ENCODE data around the gene CTTNBP2NL. TPM values are rescaled to one million over a fixed set of nuclear protein-coding genes. Genes with fewer than 3 reads are reported as not detected.

Gene CTTNBP2NL
- total and polyA plus RNA-seq, 10 of the 15 experiments (the other 5 are each of a cell fraction or from before 2014, with no cell fraction given): 2.1 to 11.3 (median 5.6) TPM

DNA sequence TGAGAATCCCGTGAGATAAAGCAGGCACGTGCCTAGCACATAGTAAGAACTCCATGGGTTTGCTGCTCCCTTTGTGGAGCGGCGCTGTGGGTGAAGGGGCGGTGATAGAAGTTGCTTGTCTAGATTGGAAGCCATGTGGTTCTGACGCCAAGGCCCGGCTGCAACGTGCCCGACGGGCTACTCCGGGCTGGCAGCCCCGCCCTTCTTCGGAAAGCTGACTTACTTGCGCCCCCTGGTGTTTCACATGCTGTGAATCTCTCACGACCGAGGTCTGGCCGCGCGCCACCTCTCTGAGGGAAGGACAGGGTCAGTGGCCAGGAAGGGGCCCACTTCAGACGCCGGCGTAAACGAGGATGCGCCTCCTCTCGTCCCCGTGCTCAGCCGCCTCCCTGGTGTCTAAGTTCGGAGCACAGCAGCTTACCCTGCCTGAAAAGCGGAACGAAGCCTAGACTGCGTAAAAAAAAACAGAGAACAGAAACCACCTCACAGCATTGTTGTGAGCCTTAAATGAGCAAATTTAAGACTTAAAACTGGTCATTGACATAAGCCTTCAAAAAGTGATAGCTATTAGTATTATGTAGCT is 70.2 kb downstream of the CTTNBP2NL start (continued):
- TF ChIP-seq, protein P1, sequence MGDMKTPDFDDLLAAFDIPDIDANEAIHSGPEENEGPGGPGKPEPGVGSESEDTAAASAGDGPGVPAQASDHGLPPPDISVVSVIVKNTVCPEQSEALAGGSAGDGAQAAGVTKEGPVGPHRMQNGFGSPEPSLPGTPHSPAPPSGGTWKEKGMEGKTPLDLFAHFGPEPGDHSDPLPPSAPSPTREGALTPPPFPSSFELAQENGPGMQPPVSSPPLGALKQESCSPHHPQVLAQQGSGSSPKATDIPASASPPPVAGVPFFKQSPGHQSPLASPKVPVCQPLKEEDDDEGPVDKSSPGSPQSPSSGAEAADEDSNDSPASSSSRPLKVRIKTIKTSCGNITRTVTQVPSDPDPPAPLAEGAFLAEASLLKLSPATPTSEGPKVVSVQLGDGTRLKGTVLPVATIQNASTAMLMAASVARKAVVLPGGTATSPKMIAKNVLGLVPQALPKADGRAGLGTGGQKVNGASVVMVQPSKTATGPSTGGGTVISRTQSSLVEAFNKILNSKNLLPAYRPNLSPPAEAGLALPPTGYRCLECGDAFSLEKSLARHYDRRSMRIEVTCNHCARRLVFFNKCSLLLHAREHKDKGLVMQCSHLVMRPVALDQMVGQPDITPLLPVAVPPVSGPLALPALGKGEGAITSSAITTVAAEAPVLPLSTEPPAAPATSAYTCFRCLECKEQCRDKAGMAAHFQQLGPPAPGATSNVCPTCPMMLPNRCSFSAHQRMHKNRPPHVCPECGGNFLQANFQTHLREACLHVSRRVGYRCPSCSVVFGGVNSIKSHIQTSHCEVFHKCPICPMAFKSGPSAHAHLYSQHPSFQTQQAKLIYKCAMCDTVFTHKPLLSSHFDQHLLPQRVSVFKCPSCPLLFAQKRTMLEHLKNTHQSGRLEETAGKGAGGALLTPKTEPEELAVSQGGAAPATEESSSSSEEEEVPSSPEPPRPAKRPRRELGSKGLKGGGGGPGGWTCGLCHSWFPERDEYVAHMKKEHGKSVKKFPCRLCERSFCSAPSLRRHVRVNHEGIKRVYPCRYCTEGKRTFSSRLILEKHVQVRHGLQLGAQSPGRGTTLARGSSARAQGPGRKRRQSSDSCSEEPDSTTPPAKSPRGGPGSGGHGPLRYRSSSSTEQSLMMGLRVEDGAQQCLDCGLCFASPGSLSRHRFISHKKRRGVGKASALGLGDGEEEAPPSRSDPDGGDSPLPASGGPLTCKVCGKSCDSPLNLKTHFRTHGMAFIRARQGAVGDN (IDR thresholded peaks at IDR 0.05): peak; percentile 96
- TF ChIP-seq POLR2AphosphoS5 (IDR thresholded peaks at IDR 0.05; ENCODE audit: low read length) (no peak; the same call in 1 of the 2 replicates), SMAD1 (IDR thresholded peaks at IDR 0.05; ENCODE audit: low read depth, partially characterized antibody) (peak; percentile 14), CBFB (IDR thresholded peaks at IDR 0.05; ENCODE audit: low read depth) (0 out of 2 replicates have a peak, but pooled peaks have one; percentile 21), PML (IDR thresholded peaks at IDR 0.05; ENCODE audit: low read length) (peak; percentile 61; the same call in 1 of the 2 replicates), DPF2 (IDR thresholded peaks at IDR 0.05) (peak; percentile 92), RBBP5 (conservative IDR thresholded peaks at IDR 0.05) (no peak), RCOR1 (conservative IDR thresholded peaks at IDR 0.05; ENCODE audit: low read depth, low read length) (peak; percentile 89; the same call in 1 of the 2 replicates), BCL3 (IDR thresholded peaks at IDR 0.05; ENCODE audit: borderline replicate concordance, insufficient read depth, low read depth, low read length, poor library complexity, severe bottlenecking) (peak; percentile 45), SMARCA5 (IDR thresholded peaks at IDR 0.05) (peak; percentile 81; the same call in 1 of the 2 replicates), CEBPB (IDR thresholded peaks at IDR 0.05; ENCODE audit: borderline replicate concordance in 1 of 2, low read depth in 2 of 2, low read length in 2 of 2) (0 out of 4 replicates have a peak, but pooled peaks of 1 of the 2 experiments have one; percentile 21), TCF7 (IDR thresholded peaks at IDR 0.05; ENCODE audit: borderline replicate concordance) (no peak), YBX1 (IDR thresholded peaks at IDR 0.05) (no peak), FOS (IDR thresholded peaks at IDR 0.05; ENCODE audit: borderline replicate concordance, extremely low read depth, insufficient read length) (no peak), STAT1 (conservative IDR thresholded peaks at IDR 0.05) (no peak), CREM (IDR thresholded peaks at IDR 0.05; ENCODE audit: low read depth) (peak; percentile 74), KLF5 (IDR thresholded peaks at IDR 0.05; ENCODE audit: partially characterized antibody) (no peak), ZNF274 (IDR thresholded peaks at IDR 0.05; ENCODE audit: insufficient read depth, insufficient read length) (no peak), TCF3 (IDR thresholded peaks at IDR 0.05; ENCODE audit: borderline replicate concordance, insufficient read depth, low read depth, low read length) (no peak), WRNIP1 (IDR thresholded peaks at IDR 0.05; ENCODE audit: borderline replicate concordance, low read depth, low read length) (no peak), ZBTB4 (CRISPR knock-in tag; IDR thresholded peaks at IDR 0.05) (no peak)
